Prostate gland (tissue), 2 donors: ENCODE data around the gene OR10X1. TPM values are rescaled to one million over a fixed set of nuclear protein-coding genes. Genes with fewer than 3 reads are reported as not detected.

Source experiments
- DNase-seq: peaks from one replicate; pipeline ENCODE4 v3.0.0-alpha.2; 2019; ENCODE audit warnings: low spot score
- H3K27ac ChIP-seq, 2 donors: fragments of 200-600 bp; sonication (generic); 2 replicates each; pipeline ENCODE4 v1.5.1; 2017 to 2019
- H3K27me3 ChIP-seq: fragments of 200-600 bp; sonication (generic); replicated peaks from 2 replicates; pipeline ENCODE4 v1.5.1; 2019; ENCODE audit not compliant: insufficient read depth
- H3K36me3 ChIP-seq, 2 donors: fragments of 200-600 bp; sonication (generic); 1 replicate in 1 of 2; 2 replicates in 1 of 2; pipeline versions ENCODE4 v1.5.1 to v1.8.1; 2017 to 2019
- H3K4me1 ChIP-seq: fragments of 200-600 bp; sonication (generic); replicated peaks from 2 replicates; pipeline ENCODE4 v1.5.1; 2019
- H3K4me3 ChIP-seq, 2 donors: fragments of 200-600 bp; sonication (generic); 2 replicates each; pipeline ENCODE4 v1.5.1; 2017 to 2019
- H3K9me3 ChIP-seq: fragments of 200-600 bp; sonication (generic); 2 replicates; pipeline ENCODE4 v1.5.1; 2017
- CTCF ChIP-seq, 4 experiments: fragments of 200-600 bp in 2 of 4; fragments of 450-650 bp in 2 of 4; sonication (generic) in 2 of 4; IDR thresholded peaks; 1 replicate in 3 of 4; 2 replicates in 1 of 4; pipeline ENCODE4 v1.5.1; 2016 to 2019; ENCODE audit warnings: antibody characterized with exemption in 4 of 4, mild to moderate bottlenecking in 2 of 4, moderate library complexity in 2 of 4
- POLR2A ChIP-seq: fragments of 450-650 bp; IDR thresholded peaks from one replicate; pipeline ENCODE4 v1.6.1; 2016; ENCODE audit warnings: antibody characterized with exemption, mild to moderate bottlenecking
- POLR2AphosphoS5 ChIP-seq: sonication (generic); formaldehyde crosslinking; IDR thresholded peaks from one replicate; pipeline ENCODE4 v1.6.1; 2017; ENCODE audit warnings: antibody characterized with exemption
- WGBS: methylation state at CpG from one replicate; pipeline ENCODE4 v1.1.5; 2018; 5-methylcytosine and 5-hydroxymethylcytosine counted together
- intact Hi-C: fragments of 100-400 bp; cut with DNase I; formaldehyde crosslinking; loops from one replicate; pipeline ENCODE4 v1.14.2; 2022
- total RNA-seq, 2 donors: library from RNA; depleted of rRNA; stranded (reverse); fragments of >200 nt; gene quantifications; one replicate each; pipeline ENCODE4 v1.1.0, GENCODE V29; 2016

Gene OR10X1
- total RNA-seq, 2 donors from 2014 or later: not detected

DNA sequence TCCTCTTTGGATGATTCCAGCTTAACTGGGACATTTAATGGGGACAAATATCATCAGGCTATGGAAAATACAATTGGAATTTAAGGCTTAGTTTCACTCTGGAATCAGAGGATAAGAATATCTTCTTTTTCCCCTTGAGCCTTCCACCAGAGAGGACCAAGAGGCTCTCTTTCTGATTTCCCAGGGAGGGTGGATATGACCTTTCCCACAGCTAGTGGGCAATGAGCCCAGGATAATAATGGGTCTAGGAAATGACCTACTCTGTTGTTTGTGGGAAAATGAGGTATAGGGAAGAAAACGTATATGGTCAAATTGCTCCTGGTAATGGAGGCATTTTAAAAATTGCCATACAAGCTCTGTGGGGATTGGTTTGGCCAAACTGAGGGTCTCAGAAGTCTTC is 27.4 kb downstream of the OR10X1 start:
- 74% methylated on average over 1 of the region's 1 CpG for WGBS
- TF ChIP-seq POLR2A (no peak), POLR2AphosphoS5 (no peak), CTCF (IDR thresholded peaks at IDR 0.05) (no peak)
- H3K36me3 ChIP-seq: no peaks in the 10 kb centered on the region
- DNase-seq: no peak
- intact Hi-C loops: no loop called here
- no peaks in the 10 kb centered on the region for H3K9me3 ChIP-seq
- H3K4me3 ChIP-seq: no peak overlapping the region
- no peak overlapping the region for H3K27ac ChIP-seq
- H3K27me3 ChIP-seq: no peaks in the 10 kb centered on the region
- H3K4me1 ChIP-seq: no peaks in the 10 kb centered on the region

GRCh38 chr1:158547533-158547932 is 32.2 kb downstream of the OR10X1 start:
- Histone ChIP-seq H3K36me3 (no peaks in the 10 kb centered on the region), H3K27me3 (no peaks in the 10 kb centered on the region), H3K4me3 (no peak overlapping the region), H3K4me1 (no peaks in the 10 kb centered on the region), H3K27ac (no peak overlapping the region), H3K9me3 (no peaks in the 10 kb centered on the region)
- DNase-seq: no peak
- WGBS: 100% methylated on average over 2 of the region's 2 CpGs
- intact Hi-C loops: no loop called here
- TF ChIP-seq POLR2A (no peak), POLR2AphosphoS5 (no peak), CTCF (IDR thresholded peaks at IDR 0.05) (no peak)

DNA sequence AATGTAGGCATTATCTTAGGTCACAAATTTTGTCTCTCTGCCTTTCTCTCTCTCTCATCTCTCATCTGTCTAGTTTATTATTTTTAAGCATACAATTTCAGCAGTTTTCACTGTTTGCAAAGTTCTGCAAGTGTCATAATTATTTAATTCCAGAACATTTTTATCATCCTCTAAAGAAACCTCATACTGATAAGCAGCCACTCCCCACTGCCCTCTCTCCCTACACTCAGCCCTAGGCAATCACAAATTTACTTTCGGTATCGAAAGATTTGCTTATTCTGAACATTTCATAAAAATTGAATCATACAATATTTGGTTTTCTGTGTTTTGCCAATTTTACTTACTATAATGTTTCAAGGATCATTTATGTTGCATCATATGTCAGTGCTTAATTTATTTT is 42.1 kb downstream of the OR10X1 start:
- TF ChIP-seq CTCF (IDR thresholded peaks at IDR 0.05) (no peak), POLR2A (no peak)
- intact Hi-C loops: no loop called here
- WGBS: 93% methylated on average over 2 of the region's 2 CpGs
- Histone ChIP-seq H3K27me3 (no peaks in the 10 kb centered on the region), H3K4me1 (no peaks in the 10 kb centered on the region), H3K4me3 (no peak overlapping the region), H3K27ac (no peak overlapping the region), H3K9me3 (no peaks in the 10 kb centered on the region), H3K36me3 (no peaks in the 10 kb centered on the region)
- DNase-seq: no peak

GRCh38 chr1:158534496-158534895 is 45.2 kb downstream of the OR10X1 start:
- 13% methylated on average over 5 of the region's 5 CpGs for WGBS
- DNase-seq: no peak
- H3K4me3 ChIP-seq: no peak overlapping the region
- H3K27me3 ChIP-seq: no peaks in the 10 kb centered on the region
- H3K27ac ChIP-seq: no peak overlapping the region
- intact Hi-C loops: no loop called here
- no peaks in the 10 kb centered on the region for H3K4me1 ChIP-seq
- no peaks in the 10 kb centered on the region for H3K36me3 ChIP-seq
- no peaks in the 10 kb centered on the region for H3K9me3 ChIP-seq
- TF ChIP-seq CTCF (IDR thresholded peaks at IDR 0.05) (no peak), POLR2AphosphoS5 (no peak)

Other genes with a start within 250 kb of the OR10X1 start
- gene CD1B, start 248.4 kb downstream of the OR10X1 start, total RNA-seq: not detected
- 1 to 10 TPM in 1 of 2 donors, under 1 TPM in 1; 0.23 to 1.2 TPM for gene CD1E, start 226.0 kb downstream of the OR10X1 start, total RNA-seq
- gene OR10T2, start 180.4 kb downstream of the OR10X1 start, total RNA-seq: not detected
- gene OR10K2, start 153.7 kb downstream of the OR10X1 start, total RNA-seq: not detected
- gene OR10K1, start 118.1 kb downstream of the OR10X1 start, total RNA-seq: not detected
- gene OR10R2, start 107.7 kb downstream of the OR10X1 start, total RNA-seq: not detected
- gene OR6Y1, start 25.5 kb downstream of the OR10X1 start, total RNA-seq: not detected
- not detected for gene OR6P1, start 9.3 kb downstream of the OR10X1 start, total RNA-seq
- gene OR10Z1, start 25.4 kb upstream of the OR10X1 start, total RNA-seq: not detected
- under 1 TPM in 1 of 2 donors, not detected in 1; 0.28 TPM for gene SPTA1, start 106.8 kb upstream of the OR10X1 start, total RNA-seq
- gene OR6K2, start 120.8 kb upstream of the OR10X1 start, total RNA-seq: not detected
- not detected for gene OR6K3, start 140.8 kb upstream of the OR10X1 start, total RNA-seq
- not detected for gene OR6K6, start 174.8 kb upstream of the OR10X1 start, total RNA-seq
- gene OR6N1, start 192.3 kb upstream of the OR10X1 start, total RNA-seq: not detected
- not detected for gene OR6N2, start 201.3 kb upstream of the OR10X1 start, total RNA-seq